Testis (tissue), 2 donors: ENCODE data around the gene STK35.

Experiments
- POLR2A ChIP-seq: fragments of 450-650 bp; IDR thresholded peaks from one replicate; pipeline ENCODE4 v1.6.1; 2017; ENCODE audit warnings: antibody characterized with exemption, mild to moderate bottlenecking, moderate library complexity
- TF ChIP-seq, protein P1 (sequence below), 3 experiments: fragments of 450-650 bp in 2 of 3; fragments of 200-600 bp in 1 of 3; sonication (generic) in 1 of 3; IDR thresholded peaks; one replicate each; pipeline ENCODE4 v1.5.1; 2016 to 2019; ENCODE audit warnings: antibody characterized with exemption in 3 of 3, mild to moderate bottlenecking in 2 of 3, moderate library complexity in 1 of 3

DNA sequence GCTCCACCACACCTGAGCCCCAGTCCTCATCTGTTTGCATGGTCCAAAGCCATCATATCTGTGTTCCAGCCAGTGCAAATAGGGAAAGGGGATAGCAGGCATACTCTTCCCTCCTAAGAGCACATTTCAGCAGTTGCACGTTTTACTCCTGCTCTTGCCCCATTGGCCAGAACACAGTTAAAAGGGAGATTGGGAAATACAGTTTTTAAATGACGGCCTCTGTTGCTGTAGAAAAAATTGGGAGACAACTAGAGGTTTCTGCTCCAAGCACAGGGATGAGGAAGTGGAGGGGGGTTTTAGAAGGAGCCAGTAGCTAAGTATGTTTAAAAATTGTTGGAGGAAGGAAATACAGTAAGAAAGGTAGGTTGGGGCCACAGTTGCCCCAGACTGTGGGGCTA, 14.6 kb upstream of the STK35 start:
- TF ChIP-seq, protein P1, sequence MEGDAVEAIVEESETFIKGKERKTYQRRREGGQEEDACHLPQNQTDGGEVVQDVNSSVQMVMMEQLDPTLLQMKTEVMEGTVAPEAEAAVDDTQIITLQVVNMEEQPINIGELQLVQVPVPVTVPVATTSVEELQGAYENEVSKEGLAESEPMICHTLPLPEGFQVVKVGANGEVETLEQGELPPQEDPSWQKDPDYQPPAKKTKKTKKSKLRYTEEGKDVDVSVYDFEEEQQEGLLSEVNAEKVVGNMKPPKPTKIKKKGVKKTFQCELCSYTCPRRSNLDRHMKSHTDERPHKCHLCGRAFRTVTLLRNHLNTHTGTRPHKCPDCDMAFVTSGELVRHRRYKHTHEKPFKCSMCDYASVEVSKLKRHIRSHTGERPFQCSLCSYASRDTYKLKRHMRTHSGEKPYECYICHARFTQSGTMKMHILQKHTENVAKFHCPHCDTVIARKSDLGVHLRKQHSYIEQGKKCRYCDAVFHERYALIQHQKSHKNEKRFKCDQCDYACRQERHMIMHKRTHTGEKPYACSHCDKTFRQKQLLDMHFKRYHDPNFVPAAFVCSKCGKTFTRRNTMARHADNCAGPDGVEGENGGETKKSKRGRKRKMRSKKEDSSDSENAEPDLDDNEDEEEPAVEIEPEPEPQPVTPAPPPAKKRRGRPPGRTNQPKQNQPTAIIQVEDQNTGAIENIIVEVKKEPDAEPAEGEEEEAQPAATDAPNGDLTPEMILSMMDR (IDR thresholded peaks at IDR 0.05), result no peak
- TF ChIP-seq POLR2A, result no peak
